ENCODE measurements around the gene LDLRAD4.

LDLRAD4 gene

GRCh38 chr18:13660510-13660909, 441.9 kb downstream of the LDLRAD4 start:
- Histone ChIP-seq H3K79me2 (ENCODE audit: insufficient read depth, low read depth) (no peaks in the 10 kb centered on the region), H3K9ac (no peak overlapping the region), H3K27me3 (ENCODE audit: insufficient read depth, low read depth) (no peaks in the 10 kb centered on the region), H3K27ac (no peak overlapping the region), H3K36me3 (ENCODE audit: insufficient read depth) (no peaks in the 10 kb centered on the region), H4K20me1 (ENCODE audit: insufficient read depth) (no peaks in the 10 kb centered on the region), H3K4me1 (ENCODE audit: low read depth, poor library complexity, severe bottlenecking) (no peaks in the 10 kb centered on the region), H2AFZ (ENCODE audit: low read depth) (no peak overlapping the region), H3K4me2 (no peak overlapping the region), H3K4me3 (IDR thresholded peaks at IDR 0.05; ENCODE audit: insufficient read depth, low read depth, low read length) (no peak overlapping the region)
- TF ChIP-seq CTCF (conservative IDR thresholded peaks at IDR 0.05; ENCODE audit: low read depth, low read length) = no peak

- no peak overlapping the region for H2AFZ ChIP-seq (ENCODE audit: low read depth)
- H3K4me3 ChIP-seq (IDR thresholded peaks at IDR 0.05; ENCODE audit: insufficient read depth, low read depth, low read length) = no peak overlapping the region
- no peak overlapping the region for H3K4me2 ChIP-seq
- no peak overlapping the region for H3K27ac ChIP-seq
- no peaks in the 10 kb centered on the region for H4K20me1 ChIP-seq (ENCODE audit: insufficient read depth)
- H3K36me3 ChIP-seq (ENCODE audit: insufficient read depth) = no peaks in the 10 kb centered on the region
- no peaks in the 10 kb centered on the region for H3K79me2 ChIP-seq (ENCODE audit: insufficient read depth, low read depth)
- H3K9ac ChIP-seq = no peak overlapping the region
- H3K27me3 ChIP-seq (ENCODE audit: insufficient read depth, low read depth) = no peaks in the 10 kb centered on the region
- no peak for TF ChIP-seq CTCF (conservative IDR thresholded peaks at IDR 0.05; ENCODE audit: low read depth, low read length)
- no peaks in the 10 kb centered on the region for H3K4me1 ChIP-seq (ENCODE audit: low read depth, poor library complexity, severe bottlenecking)
These were observed 442.7 kb downstream of the LDLRAD4 start for GRCh38 chr18:13661051-13661778.

- no peak overlapping the region for H3K4me2 ChIP-seq
- H4K20me1 ChIP-seq (ENCODE audit: insufficient read depth) = no peaks in the 10 kb centered on the region
- no peaks in the 10 kb centered on the region for H3K27me3 ChIP-seq (ENCODE audit: insufficient read depth, low read depth)
- no peaks in the 10 kb centered on the region for H3K79me2 ChIP-seq (ENCODE audit: insufficient read depth, low read depth)
- TF ChIP-seq CTCF (conservative IDR thresholded peaks at IDR 0.05; ENCODE audit: low read depth, low read length) = no peak
- H3K4me3 ChIP-seq (IDR thresholded peaks at IDR 0.05; ENCODE audit: insufficient read depth, low read depth, low read length) = no peak overlapping the region
- H3K4me1 ChIP-seq (ENCODE audit: low read depth, poor library complexity, severe bottlenecking) = no peaks in the 10 kb centered on the region
- no peak overlapping the region for H2AFZ ChIP-seq (ENCODE audit: low read depth)
- H3K36me3 ChIP-seq (ENCODE audit: insufficient read depth) = no peaks in the 10 kb centered on the region
- no peak overlapping the region for H3K27ac ChIP-seq
- no peak overlapping the region for H3K9ac ChIP-seq
These were observed 443.3 kb downstream of the LDLRAD4 start for GRCh38 chr18:13661779-13662256.

- no peaks in the 10 kb centered on the region for H4K20me1 ChIP-seq (ENCODE audit: insufficient read depth)
- no peak overlapping the region for H3K4me2 ChIP-seq
- H3K4me1 ChIP-seq (ENCODE audit: low read depth, poor library complexity, severe bottlenecking) = no peaks in the 10 kb centered on the region
- no peaks in the 10 kb centered on the region for H3K36me3 ChIP-seq (ENCODE audit: insufficient read depth)
- H3K79me2 ChIP-seq (ENCODE audit: insufficient read depth, low read depth) = no peaks in the 10 kb centered on the region
- H3K9ac ChIP-seq = no peak overlapping the region
- no peak for TF ChIP-seq CTCF (conservative IDR thresholded peaks at IDR 0.05; ENCODE audit: low read depth, low read length)
- H3K27ac ChIP-seq = no peak overlapping the region
- no peak overlapping the region for H3K4me3 ChIP-seq (IDR thresholded peaks at IDR 0.05; ENCODE audit: insufficient read depth, low read depth, low read length)
- H3K27me3 ChIP-seq (ENCODE audit: insufficient read depth, low read depth) = no peaks in the 10 kb centered on the region
- H2AFZ ChIP-seq (ENCODE audit: low read depth) = no peak overlapping the region
These were observed 454.1 kb downstream of the LDLRAD4 start for GRCh38 chr18:13672657-13673056.
